GM19324 (cell line): ENCODE data around the gene PTPRC.

Source experiments
- ATAC-seq: cut with Tn5 transposase; IDR thresholded peaks from one replicate; pipeline ENCODE4 v1.9.1; 2021; ENCODE audit warnings: mild to moderate bottlenecking, moderate library complexity; ENCODE audit not compliant: unreplicated experiment, low FRiP score

Gene PTPRC

DNA sequence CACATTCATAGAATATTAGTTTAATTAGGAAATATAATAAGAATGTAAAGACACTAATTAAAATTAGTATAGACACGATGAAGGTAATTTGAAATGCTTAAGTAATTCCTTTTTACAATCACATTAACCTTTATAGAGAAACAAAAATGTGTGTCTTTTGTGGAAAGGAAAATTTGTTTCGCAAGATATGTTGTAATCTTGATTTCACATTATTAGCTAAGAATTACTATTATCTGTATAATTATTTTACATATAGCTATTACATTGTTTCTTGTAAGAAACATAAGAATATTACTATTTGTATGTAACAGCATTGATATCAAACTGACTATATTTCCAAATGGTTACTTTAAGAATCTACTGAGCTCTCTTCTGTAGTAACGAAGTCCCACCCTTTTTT, 111.2 kb downstream of the PTPRC start:
- no peak for ATAC-seq

- ATAC-seq = no peak
Measured at GRCh38 chr1:198751741-198752140, 112.9 kb downstream of the PTPRC start.

DNA sequence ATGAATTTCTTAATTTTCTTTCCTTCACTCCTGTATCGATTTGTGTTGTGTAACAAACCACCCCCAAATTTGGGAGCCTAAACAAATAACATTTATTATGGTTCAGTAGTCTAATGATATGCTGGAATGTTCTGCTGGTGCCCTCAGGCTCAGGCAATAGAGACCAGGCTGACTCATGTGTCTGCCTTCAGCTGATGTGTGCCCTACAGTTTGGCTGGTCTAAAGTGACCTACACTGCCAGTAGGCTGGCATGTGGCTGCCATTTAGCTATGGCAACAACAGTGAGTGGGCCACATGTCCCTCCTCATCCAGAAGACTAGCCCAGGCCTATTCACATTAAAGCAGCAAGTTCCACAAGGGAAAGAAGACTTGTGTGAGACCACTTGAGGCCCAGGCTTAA, 115.8 kb downstream of the PTPRC start:
- ATAC-seq = no peak

DNA sequence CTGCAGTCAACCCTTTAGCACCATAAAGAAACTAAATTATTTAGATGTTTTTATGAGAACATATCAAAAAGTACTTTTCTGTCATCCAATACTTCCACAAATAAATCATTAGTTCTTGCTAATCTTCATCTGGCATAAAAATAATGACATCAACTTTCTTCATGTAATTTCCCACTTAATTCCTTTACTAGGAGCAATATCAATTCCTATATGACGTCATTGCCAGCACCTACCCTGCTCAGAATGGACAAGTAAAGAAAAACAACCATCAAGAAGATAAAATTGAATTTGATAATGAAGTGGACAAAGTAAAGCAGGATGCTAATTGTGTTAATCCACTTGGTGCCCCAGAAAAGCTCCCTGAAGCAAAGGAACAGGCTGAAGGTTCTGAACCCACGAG, 116.9 kb downstream of the PTPRC start:
- no peak for ATAC-seq

DNA sequence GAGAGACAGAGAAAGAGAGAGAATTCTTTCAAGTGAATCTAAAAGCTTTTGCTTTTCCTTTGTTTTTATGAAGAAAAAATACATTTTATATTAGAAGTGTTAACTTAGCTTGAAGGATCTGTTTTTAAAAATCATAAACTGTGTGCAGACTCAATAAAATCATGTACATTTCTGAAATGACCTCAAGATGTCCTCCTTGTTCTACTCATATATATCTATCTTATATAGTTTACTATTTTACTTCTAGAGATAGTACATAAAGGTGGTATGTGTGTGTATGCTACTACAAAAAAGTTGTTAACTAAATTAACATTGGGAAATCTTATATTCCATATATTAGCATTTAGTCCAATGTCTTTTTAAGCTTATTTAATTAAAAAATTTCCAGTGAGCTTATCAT, 117.6 kb downstream of the PTPRC start:
- ATAC-seq = no peak

DNA sequence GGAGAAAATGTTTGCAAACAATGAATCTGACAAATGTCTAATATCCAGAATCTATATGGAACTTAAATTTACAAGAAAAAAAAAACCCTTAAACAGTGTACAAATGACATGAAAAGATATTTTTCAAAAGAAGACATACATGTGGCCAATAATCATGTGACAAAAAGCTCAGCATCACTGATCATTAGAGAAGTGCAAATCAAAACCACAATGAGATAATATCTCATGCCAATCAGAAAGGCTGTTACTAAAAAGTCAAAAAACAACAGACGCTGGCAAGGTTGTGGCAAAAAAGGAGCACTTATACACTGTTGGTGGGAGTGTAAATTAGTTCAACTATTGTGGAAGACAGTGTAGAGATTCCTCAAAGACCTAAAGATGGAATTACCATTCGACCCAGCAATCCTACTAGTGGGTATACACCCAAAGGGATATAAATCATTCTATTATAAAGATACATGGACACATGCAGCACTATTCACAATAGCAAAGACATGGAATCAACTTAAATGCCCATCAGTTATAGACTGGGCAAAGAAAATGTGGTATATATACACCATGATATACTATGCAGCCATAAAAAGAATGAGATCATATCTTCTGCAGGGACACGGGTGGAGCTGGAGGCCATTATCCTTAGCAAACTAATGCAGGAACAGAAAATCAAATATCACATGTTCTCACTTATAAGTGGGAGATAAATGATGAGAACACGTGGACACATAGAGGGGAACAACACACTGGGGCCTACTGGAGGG, 123.2 kb downstream of the PTPRC start:
- ATAC-seq = no peak

DNA sequence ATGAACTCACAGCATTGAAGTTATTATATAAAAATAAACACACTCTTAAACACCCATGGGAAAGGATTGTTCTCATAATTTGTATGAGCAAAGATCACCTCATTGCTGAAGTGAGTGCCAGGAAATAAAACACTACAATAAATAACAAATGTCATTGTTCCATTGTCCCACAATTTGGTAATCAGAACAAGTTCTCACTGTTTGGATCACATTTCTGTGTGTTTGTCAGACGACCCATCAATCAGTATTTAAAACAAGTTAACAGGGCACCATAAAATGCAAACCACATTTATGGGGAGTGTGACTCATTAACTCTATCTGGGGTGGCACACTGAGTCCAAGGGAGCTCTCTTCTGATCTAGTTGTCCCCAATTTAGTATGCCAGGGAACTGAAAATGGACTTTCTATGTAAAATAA, 124.5 kb downstream of the PTPRC start:
- no peak for ATAC-seq

GRCh38 chr1:198764748-198765147, 125.9 kb downstream of the PTPRC start:
- no peak for ATAC-seq

- no peak for ATAC-seq
Measured at GRCh38 chr1:198765416-198765815, 126.6 kb downstream of the PTPRC start.

DNA sequence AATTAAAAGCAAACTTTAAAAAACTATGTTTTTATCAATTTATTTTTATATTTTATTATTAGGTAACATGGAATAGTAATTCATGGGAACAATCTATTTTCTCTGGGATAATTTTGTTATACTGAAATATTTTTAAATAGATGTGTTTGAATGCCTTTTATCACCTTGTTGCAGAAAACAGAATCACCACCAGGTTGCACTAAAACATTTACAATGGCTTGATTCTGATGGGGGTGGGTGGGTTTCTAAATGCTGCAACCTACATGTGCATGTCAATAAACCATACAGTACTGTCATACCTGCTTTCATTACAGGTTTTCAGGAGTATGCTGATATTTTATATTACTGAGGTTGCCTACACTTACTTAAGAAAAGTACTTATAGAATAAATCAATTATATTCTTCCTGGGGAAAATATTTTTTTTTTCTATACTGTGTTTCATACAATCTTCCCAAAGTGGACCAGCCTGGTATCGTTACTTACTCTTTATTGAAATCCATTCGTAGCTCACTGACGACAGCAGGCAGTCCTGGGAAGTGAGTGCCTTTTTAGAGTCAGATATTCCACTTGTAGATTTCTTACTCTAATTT, 132.8 kb downstream of the PTPRC start:
- no peak for ATAC-seq

- no peak for ATAC-seq
Measured at GRCh38 chr1:198772626-198773025, 133.8 kb downstream of the PTPRC start.

- no peak for ATAC-seq
Measured at GRCh38 chr1:198773030-198773429, 134.2 kb downstream of the PTPRC start.

DNA sequence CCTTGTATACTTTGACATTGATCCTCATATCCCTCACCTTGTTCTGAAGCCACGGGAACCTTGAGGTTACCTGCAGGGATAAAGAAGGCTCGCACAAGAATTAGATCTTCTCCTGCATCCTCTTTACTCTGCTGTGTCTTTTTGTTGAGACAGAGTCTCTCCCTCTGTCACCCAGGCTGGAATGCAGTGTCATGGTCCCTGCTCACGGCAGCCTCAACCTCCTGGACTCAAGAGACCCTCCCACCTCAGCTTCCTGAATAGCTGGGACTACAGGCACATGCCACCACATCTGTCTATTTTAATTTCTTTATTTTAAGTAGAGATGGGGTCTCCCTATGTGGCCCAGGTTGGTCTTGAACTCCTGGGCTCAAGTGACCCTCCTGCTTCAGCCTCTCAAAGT, 134.7 kb downstream of the PTPRC start:
- no peak for ATAC-seq

DNA sequence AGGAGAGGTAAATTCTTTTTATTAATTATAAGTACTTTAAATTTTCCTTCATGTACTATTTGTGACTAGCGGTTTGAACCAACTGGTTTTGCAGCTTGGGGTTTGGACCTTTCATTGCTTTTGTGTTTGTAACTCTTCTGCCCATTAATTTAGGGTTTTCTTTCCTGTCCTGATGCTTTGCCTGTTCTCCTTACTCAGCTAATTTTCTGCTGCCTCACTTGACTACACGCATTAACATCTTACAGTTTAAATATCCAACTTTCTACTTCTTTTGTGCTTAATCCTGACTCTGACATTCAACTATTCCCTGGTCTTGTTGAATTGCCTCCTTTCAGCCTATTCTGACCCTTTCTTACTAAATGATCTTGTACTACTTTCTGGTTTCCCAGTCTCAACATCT, 135.6 kb downstream of the PTPRC start:
- no peak for ATAC-seq

DNA sequence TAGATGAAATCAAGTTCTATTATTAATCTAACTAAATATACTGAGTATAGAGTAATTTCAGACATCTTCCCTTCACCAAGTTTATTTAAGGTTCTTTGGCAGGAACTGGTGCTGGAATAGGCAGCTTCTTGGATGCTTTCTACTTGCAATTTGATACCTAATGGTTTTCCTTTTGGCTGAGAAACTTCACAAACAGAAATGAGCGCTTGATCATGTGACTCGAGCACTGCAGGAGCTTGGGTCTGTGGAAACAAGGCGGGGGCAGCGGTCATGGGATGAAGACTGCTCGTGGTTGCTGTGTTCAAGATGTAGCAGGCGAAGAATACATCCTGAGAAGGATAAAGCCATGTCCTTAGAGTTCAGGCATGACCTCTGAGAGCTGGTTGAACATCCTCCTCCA, 136.8 kb downstream of the PTPRC start:
- no peak for ATAC-seq

- ATAC-seq = no peak
Measured at GRCh38 chr1:198776602-198777029, 137.8 kb downstream of the PTPRC start.

- ATAC-seq = no peak
Measured at GRCh38 chr1:198778049-198778448, 139.2 kb downstream of the PTPRC start.

DNA sequence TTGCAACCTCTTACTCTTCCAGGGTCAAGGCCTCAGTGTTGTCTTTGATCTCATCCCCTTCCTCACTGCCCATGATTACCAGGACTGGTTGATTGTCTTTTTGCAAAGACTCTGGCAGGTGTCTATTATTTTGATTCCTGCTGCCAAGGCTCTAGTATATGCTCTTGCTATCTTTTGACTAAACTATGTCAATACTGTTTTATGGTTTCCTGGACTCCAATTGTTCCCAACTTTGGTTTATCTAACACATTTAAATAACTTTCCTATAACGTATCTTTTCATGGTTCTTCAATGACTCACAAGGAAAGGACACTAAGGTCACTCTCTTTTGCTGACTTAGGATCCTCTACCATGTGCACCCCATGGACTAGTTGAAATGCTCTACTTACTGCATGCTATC, 141.5 kb downstream of the PTPRC start:
- ATAC-seq = no peak

- ATAC-seq = no peak
Measured at GRCh38 chr1:198788561-198789064, 149.8 kb downstream of the PTPRC start.

DNA sequence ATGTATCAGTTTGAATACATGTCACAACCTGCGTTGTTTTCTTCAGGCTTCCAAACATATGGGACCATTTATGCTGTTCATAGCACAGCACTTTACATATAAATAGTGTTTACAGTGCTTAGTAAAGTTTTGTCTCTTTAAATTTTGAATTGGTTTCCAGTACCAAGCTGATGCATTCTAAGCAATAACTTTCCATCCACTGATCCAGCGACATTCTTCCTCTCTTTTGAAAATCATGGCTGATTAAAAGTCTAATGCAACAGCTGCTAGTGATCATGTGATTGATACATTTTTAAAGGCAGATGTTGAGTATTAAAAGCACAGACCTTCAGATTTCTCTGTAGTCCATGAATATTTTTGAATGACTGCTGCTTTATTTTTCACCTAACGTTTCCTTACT, 154.9 kb downstream of the PTPRC start:
- no peak for ATAC-seq

- ATAC-seq = no peak
Measured at GRCh38 chr1:198794498-198794897, 155.7 kb downstream of the PTPRC start.

GRCh38 chr1:198797656-198798055, 158.8 kb downstream of the PTPRC start:
- no peak for ATAC-seq
